ENCODE data around the gene TOM1. TPM values are rescaled to one million over a fixed set of nuclear protein-coding genes. Genes with fewer than 3 reads are reported as not detected.
A peak's percentile ranks its signal among the peaks of the same experiment; 100 is the strongest.

The TOM1 gene
- total and polyA plus RNA-seq, 2 of the 13 experiments (the other 11 are each of a cell fraction or from before 2014, with no cell fraction given) = 30.8 to 87.3 TPM

DNA sequence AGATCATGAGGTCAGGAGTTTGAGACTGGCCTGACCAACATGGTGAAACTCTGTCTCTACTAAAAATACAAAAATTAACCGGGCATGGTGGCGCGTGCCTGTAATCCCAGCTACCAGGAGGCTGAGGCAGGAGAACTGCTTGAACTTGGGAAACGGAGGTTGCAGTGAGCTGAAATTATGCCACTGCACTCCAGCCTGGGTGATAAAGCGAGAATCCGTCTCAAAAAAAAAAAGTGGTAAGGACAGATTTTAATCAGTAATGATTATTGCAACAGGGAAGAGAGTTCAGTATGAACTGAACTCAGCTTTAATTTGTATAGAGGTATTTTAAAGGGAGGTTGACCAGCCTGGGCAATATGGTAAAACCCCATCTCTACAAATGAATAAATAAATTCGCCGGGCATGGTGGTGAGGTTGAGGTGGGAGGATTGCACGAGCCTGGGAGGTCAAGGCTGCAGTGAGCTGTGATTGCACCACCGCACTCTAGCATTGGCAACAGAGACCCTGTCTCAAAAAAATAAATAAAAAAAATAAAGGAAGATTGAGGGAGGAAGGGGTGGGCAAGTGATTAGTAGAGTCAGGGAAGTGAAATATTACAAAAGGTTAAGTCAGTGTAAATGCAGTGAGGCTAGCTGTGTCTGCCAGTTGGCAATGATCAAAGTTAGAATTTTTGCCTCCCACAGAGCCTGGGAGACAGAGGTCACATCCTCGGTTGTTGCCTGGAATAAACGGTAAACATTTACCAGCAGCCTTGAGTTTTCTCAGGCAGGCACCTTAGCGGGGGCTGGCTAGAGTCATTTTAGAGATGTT lies 97.6 kb downstream of the TOM1 start:
- no peaks in the 10 kb centered on the region for H3K9me3 ChIP-seq (ENCODE audit: low read length)
- H3K27ac ChIP-seq (ENCODE audit: extremely low read length, insufficient read depth, low read length) = peak overlapping the region; percentile 80
- no TSS peak for BruUV-seq (replicated peaks)
- no peaks in the 10 kb centered on the region for H3K27me3 ChIP-seq (ENCODE audit: control insufficient read depth in 1 of 2, insufficient read depth in 2 of 2, low read length in 2 of 2)
- DNase-seq (ENCODE audit: low spot score) (peak; percentile 89), FAIRE-seq (peak; percentile 96), ATAC-seq (peak; percentile 70)
- WGBS (ENCODE audit: low lambda C conversion rate) = 18% methylated on average over 13 of the region's 13 CpGs
- no peak overlapping the region for H3K9ac ChIP-seq (ENCODE audit: insufficient read depth, low read depth, low read length)
- intact Hi-C loops (cut with micrococcal nuclease; ENCODE audit: unreplicated experiment) = loop anchor here (2.0 to 5.0 kb wide), 2 partner anchors 16 to 45 kb away; partner anchors contain the start of gene HMOX1
- peaks cover 6 to 12% of the 10 kb centered on the region in 2 experiments; a peak in 4 of 5 replicates for H3K36me3 ChIP-seq (replicated peaks in 1 of 2; ENCODE audit: control insufficient read depth in 1 of 2, insufficient read depth in 2 of 2, low read length in 2 of 2)
- peaks cover 10% of the 10 kb centered on the region for H3K79me2 ChIP-seq (ENCODE audit: insufficient read depth, low read length)
- POLR2A ChIA-PET = interaction anchor here (1.3 to 2.0 kb wide), 4 partner anchors 16 to 46 kb away, joined by 5 to 11 read pairs (median 7); partner anchors contain the start of gene HMOX1
- no peaks in the 10 kb centered on the region for H4K20me1 ChIP-seq (ENCODE audit: insufficient read depth, low read length)
- H3K4me2 ChIP-seq (ENCODE audit: low read depth, low read length) = peak overlapping the region; percentile 66
- in situ Hi-C loops (cut with HindIII; ENCODE audit: extremely low pct_ligation_motif_present, low pct_unique_long_range_greater_than_20kb) = no loop called here
- peak overlapping the region; percentile 24 to 50 (median 42); a peak in 5 of 6 replicates for H3K4me3 ChIP-seq (replicated peaks in 1 of 3; ENCODE audit: insufficient read depth in 1 of 3, low read depth in 2 of 3, low read length in 3 of 3)
- CTCF ChIA-PET (ENCODE audit: low intra/inter-chr PET ratio, low total read pairs) = no interaction called here
- peaks cover 73% of the 10 kb centered on the region for H3K4me1 ChIP-seq (ENCODE audit: insufficient read depth, low read length)
- H2AFZ ChIP-seq (ENCODE audit: low read length) = no peak overlapping the region
- TF ChIP-seq ZMAT3 (CRISPR knock-in tag; conservative IDR thresholded peaks at IDR 0.05) = no peak
- TF ChIP-seq PAX8 (CRISPR knock-in tag; IDR thresholded peaks at IDR 0.05; ENCODE audit: borderline replicate concordance) = no peak
- no peak for TF ChIP-seq ZNF20 (CRISPR knock-in tag; IDR thresholded peaks at IDR 0.05)
- TF ChIP-seq RARG (CRISPR knock-in tag; IDR thresholded peaks at IDR 0.05; ENCODE audit: low read depth) = no peak
- TF ChIP-seq CBX5 (CRISPR knock-in tag; IDR thresholded peaks at IDR 0.05; ENCODE audit: borderline replicate concordance) = no peak
- no peak for TF ChIP-seq ZNF749 (CRISPR knock-in tag; IDR thresholded peaks at IDR 0.05; ENCODE audit: borderline replicate concordance)
- TF ChIP-seq SIX4 (CRISPR knock-in tag; IDR thresholded peaks at IDR 0.05) = no peak; the same call in 1 of the 2 replicates
- TF ChIP-seq, protein P1, sequence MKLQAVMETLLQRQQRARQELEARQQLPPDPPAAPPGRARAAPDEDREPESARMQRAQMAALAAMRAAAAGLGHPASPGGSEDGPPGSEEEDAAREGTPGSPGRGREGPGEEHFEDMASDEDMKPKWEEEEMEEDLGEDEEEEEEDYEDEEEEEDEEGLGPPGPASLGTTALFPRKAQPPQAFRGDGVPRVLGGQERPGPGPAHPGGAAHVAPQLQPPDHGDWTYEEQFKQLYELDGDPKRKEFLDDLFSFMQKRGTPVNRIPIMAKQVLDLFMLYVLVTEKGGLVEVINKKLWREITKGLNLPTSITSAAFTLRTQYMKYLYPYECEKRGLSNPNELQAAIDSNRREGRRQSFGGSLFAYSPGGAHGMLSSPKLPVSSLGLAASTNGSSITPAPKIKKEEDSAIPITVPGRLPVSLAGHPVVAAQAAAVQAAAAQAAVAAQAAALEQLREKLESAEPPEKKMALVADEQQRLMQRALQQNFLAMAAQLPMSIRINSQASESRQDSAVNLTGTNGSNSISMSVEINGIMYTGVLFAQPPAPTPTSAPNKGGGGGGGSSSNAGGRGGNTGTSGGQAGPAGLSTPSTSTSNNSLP (IDR thresholded peaks at IDR 0.05; ENCODE audit: low read depth, low read length) = 0 out of 2 replicates have a peak, but pooled peaks have one; percentile 10
- no peak for TF ChIP-seq ZZZ3 (CRISPR knock-in tag; IDR thresholded peaks at IDR 0.05; ENCODE audit: borderline replicate concordance)
- no peak for TF ChIP-seq U2AF1 (optimal IDR thresholded peaks at IDR 0.05; ENCODE audit: low read depth, low read length)
- TF ChIP-seq, protein P2, sequence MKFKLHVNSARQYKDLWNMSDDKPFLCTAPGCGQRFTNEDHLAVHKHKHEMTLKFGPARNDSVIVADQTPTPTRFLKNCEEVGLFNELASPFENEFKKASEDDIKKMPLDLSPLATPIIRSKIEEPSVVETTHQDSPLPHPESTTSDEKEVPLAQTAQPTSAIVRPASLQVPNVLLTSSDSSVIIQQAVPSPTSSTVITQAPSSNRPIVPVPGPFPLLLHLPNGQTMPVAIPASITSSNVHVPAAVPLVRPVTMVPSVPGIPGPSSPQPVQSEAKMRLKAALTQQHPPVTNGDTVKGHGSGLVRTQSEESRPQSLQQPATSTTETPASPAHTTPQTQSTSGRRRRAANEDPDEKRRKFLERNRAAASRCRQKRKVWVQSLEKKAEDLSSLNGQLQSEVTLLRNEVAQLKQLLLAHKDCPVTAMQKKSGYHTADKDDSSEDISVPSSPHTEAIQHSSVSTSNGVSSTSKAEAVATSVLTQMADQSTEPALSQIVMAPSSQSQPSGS (CRISPR knock-in tag; IDR thresholded peaks at IDR 0.05) = no peak
- TF ChIP-seq KMT2B (CRISPR knock-in tag; IDR thresholded peaks at IDR 0.05) = no peak
- no peak for TF ChIP-seq KDM2A (CRISPR knock-in tag; IDR thresholded peaks at IDR 0.05; ENCODE audit: borderline replicate concordance, low read depth)
- no peak for TF ChIP-seq TBL1XR1 (IDR thresholded peaks at IDR 0.05; ENCODE audit: borderline replicate concordance, low read length, partially characterized antibody)
- TF ChIP-seq NFIC (IDR thresholded peaks at IDR 0.05; ENCODE audit: low read length) = 0 out of 2 replicates have a peak, but pooled peaks have one; percentile 32
- TF ChIP-seq, protein P3, sequence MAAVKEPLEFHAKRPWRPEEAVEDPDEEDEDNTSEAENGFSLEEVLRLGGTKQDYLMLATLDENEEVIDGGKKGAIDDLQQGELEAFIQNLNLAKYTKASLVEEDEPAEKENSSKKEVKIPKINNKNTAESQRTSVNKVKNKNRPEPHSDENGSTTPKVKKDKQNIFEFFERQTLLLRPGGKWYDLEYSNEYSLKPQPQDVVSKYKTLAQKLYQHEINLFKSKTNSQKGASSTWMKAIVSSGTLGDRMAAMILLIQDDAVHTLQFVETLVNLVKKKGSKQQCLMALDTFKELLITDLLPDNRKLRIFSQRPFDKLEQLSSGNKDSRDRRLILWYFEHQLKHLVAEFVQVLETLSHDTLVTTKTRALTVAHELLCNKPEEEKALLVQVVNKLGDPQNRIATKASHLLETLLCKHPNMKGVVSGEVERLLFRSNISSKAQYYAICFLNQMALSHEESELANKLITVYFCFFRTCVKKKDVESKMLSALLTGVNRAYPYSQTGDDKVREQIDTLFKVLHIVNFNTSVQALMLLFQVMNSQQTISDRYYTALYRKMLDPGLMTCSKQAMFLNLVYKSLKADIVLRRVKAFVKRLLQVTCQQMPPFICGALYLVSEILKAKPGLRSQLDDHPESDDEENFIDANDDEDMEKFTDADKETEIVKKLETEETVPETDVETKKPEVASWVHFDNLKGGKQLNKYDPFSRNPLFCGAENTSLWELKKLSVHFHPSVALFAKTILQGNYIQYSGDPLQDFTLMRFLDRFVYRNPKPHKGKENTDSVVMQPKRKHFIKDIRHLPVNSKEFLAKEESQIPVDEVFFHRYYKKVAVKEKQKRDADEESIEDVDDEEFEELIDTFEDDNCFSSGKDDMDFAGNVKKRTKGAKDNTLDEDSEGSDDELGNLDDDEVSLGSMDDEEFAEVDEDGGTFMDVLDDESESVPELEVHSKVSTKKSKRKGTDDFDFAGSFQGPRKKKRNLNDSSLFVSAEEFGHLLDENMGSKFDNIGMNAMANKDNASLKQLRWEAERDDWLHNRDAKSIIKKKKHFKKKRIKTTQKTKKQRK (IDR thresholded peaks at IDR 0.05; ENCODE audit: low read length) = no peak
- no peak for TF ChIP-seq ZNF577 (CRISPR knock-in tag; IDR thresholded peaks at IDR 0.05; ENCODE audit: borderline replicate concordance, low read depth)
